Gastrocnemius medialis (tissue), 4 donors: ENCODE measurements around the gene MRAS. TPM values are rescaled to one million over a fixed set of nuclear protein-coding genes. Genes with fewer than 3 reads are reported as not detected.

ENCODE experiments used
- ATAC-seq, 2 donors: fragments of 150-250 bp; one replicate each; pipeline ENCODE4 v1.9.1; 2016
- DNase-seq, 2 donors: peaks; one replicate each; pipeline ENCODE4 v3.0.0-alpha.2; 2019
- H3K27ac ChIP-seq, 4 donors: fragments of 200-600 bp; sonication (generic); 1 replicate in 1 of 4; 2 replicates in 3 of 4; pipeline ENCODE4 v1.5.1; 2016 to 2018; ENCODE audit warnings: mild to moderate bottlenecking in 2 of 4, moderate library complexity in 1 of 4
- H3K27me3 ChIP-seq, 3 donors: fragments of 200-600 bp; sonication (generic) in 2 of 3; 1 replicate in 1 of 3; 2 replicates in 2 of 3; pipeline versions ENCODE4 v1.5.1 to v1.6.0; 2016 to 2019; ENCODE audit warnings: mild to moderate bottlenecking in 1 of 3, moderate library complexity in 1 of 3
- H3K36me3 ChIP-seq, 2 donors: fragments of 200-600 bp; sonication (generic) in 1 of 2; one replicate each; pipeline ENCODE4 v1.5.1; 2017 to 2018
- H3K4me1 ChIP-seq, 2 donors: fragments of 200-600 bp; sonication (generic) in 1 of 2; one replicate each; pipeline ENCODE4 v1.5.1; 2016 to 2017; ENCODE audit warnings: mild to moderate bottlenecking in 2 of 2
- H3K4me3 ChIP-seq, 4 donors: fragments of 200-600 bp; sonication (generic) in 3 of 4; 1 replicate in 1 of 4; 2 replicates in 3 of 4; pipeline ENCODE4 v1.5.1; 2016 to 2019; ENCODE audit warnings: mild to moderate bottlenecking in 2 of 4
- H3K9me3 ChIP-seq, 3 donors: fragments of 200-600 bp; sonication (generic) in 2 of 3; 1 replicate in 1 of 3; 2 replicates in 2 of 3; pipeline ENCODE4 v1.5.1; 2016 to 2019
- POLR2A ChIP-seq, 2 donors: fragments of 450-650 bp; IDR thresholded peaks; one replicate each; pipeline ENCODE4 v1.6.1; 2017; ENCODE audit warnings: antibody characterized with exemption in 2 of 2, mild to moderate bottlenecking in 2 of 2, moderate library complexity in 2 of 2
- in situ Hi-C, 4 donors: fragments of 200-750 bp; cut with MboI; loops; one replicate each; pipeline versions ENCODE4 v1.15.0 to v1.8.0; 2017; ENCODE audit warnings: low sequenced_read_pairs in 4 of 4
- intact Hi-C: fragments of 100-400 bp; cut with DNase I; formaldehyde crosslinking; loops from one replicate; pipeline ENCODE4 v1.15.1; 2023; ENCODE audit warnings: low total_unique reads
- total RNA-seq, 4 donors: library from RNA; depleted of rRNA; stranded (reverse); fragments of >200 nt; gene quantifications; one replicate each; pipeline versions ENCODE4 v1.1.0 to v1.2.3, GENCODE V29; 2016
- TF ChIP-seq, protein P1 (sequence below), 5 experiments: fragments of 450-650 bp in 3 of 5; fragments of 200-600 bp in 2 of 5; sonication (generic) in 2 of 5; IDR thresholded peaks in 4 of 5; conservative IDR thresholded peaks in 1 of 5; 1 replicate in 4 of 5; 2 replicates in 1 of 5; pipeline ENCODE4 v1.5.1; 2016 to 2019; ENCODE audit warnings: antibody characterized with exemption in 5 of 5, mild to moderate bottlenecking in 3 of 5, moderate library complexity in 3 of 5

Gene MRAS
- total RNA-seq, 4 donors from 2014 or later = 45.8 to 149 (median 57.7) TPM

GRCh38 chr3:138405001-138405400, 56.6 kb downstream of the MRAS start:
- no peak for TF ChIP-seq POLR2A (IDR thresholded peaks at IDR 0.05)
- TF ChIP-seq, protein P1, sequence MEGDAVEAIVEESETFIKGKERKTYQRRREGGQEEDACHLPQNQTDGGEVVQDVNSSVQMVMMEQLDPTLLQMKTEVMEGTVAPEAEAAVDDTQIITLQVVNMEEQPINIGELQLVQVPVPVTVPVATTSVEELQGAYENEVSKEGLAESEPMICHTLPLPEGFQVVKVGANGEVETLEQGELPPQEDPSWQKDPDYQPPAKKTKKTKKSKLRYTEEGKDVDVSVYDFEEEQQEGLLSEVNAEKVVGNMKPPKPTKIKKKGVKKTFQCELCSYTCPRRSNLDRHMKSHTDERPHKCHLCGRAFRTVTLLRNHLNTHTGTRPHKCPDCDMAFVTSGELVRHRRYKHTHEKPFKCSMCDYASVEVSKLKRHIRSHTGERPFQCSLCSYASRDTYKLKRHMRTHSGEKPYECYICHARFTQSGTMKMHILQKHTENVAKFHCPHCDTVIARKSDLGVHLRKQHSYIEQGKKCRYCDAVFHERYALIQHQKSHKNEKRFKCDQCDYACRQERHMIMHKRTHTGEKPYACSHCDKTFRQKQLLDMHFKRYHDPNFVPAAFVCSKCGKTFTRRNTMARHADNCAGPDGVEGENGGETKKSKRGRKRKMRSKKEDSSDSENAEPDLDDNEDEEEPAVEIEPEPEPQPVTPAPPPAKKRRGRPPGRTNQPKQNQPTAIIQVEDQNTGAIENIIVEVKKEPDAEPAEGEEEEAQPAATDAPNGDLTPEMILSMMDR (IDR thresholded peaks at IDR 0.05 in 4 of 5, conservative IDR thresholded peaks at IDR 0.05 in 1 of 5) = no peak
- in situ Hi-C loops (loop anchor here in 3 of 4 donors (25.0 kb wide), 1 partner anchor 507 kb away; no protein-coding TSS in a partner anchor), intact Hi-C loops (no loop called here)
- ATAC-seq = no peak
- Histone ChIP-seq H3K4me1 (peaks cover 8 to 9% of the 10 kb centered on the region in 2 donors), H3K27ac (no peak overlapping the region), H3K9me3 (no peaks in the 10 kb centered on the region), H3K27me3 (no peaks in the 10 kb centered on the region), H3K4me3 (no peak overlapping the region), H3K36me3 (peaks cover 0 to 53% of the 10 kb centered on the region in 2 donors)
- no peak for DNase-seq

GRCh38 chr3:138405486-138405885, 57.1 kb downstream of the MRAS start:
- DNase-seq (no peak), ATAC-seq (no peak)
- TF ChIP-seq, protein P1 (IDR thresholded peaks at IDR 0.05 in 4 of 5, conservative IDR thresholded peaks at IDR 0.05 in 1 of 5) = no peak
- TF ChIP-seq POLR2A (IDR thresholded peaks at IDR 0.05) = no peak
- intact Hi-C loops (no loop called here), in situ Hi-C loops (loop anchor here in 3 of 4 donors (25.0 kb wide), 1 partner anchor 507 kb away; no protein-coding TSS in a partner anchor)
- no peaks in the 10 kb centered on the region for H3K9me3 ChIP-seq
- peaks cover 4 to 5% of the 10 kb centered on the region in 2 donors for H3K4me1 ChIP-seq
- no peak overlapping the region for H3K4me3 ChIP-seq
- H3K36me3 ChIP-seq = peaks cover 0 to 50% of the 10 kb centered on the region in 2 donors
- no peak overlapping the region for H3K27ac ChIP-seq
- no peaks in the 10 kb centered on the region for H3K27me3 ChIP-seq

GRCh38 chr3:138406606-138407005, 58.2 kb downstream of the MRAS start:
- TF ChIP-seq, protein P1 (IDR thresholded peaks at IDR 0.05 in 4 of 5, conservative IDR thresholded peaks at IDR 0.05 in 1 of 5) = no peak
- TF ChIP-seq POLR2A (IDR thresholded peaks at IDR 0.05) = no peak
- H3K4me1 ChIP-seq = no peaks in the 10 kb centered on the region
- intact Hi-C loops = no loop called here
- no peaks in the 10 kb centered on the region for H3K9me3 ChIP-seq
- ATAC-seq (no peak), DNase-seq (no peak)
- in situ Hi-C loops = loop anchor here in 3 of 4 donors (25.0 kb wide), 1 partner anchor 506 kb away; no protein-coding TSS in a partner anchor
- peaks cover 0 to 38% of the 10 kb centered on the region in 2 donors for H3K36me3 ChIP-seq
- no peak overlapping the region for H3K27ac ChIP-seq
- no peaks in the 10 kb centered on the region for H3K27me3 ChIP-seq
- no peak overlapping the region for H3K4me3 ChIP-seq

DNA sequence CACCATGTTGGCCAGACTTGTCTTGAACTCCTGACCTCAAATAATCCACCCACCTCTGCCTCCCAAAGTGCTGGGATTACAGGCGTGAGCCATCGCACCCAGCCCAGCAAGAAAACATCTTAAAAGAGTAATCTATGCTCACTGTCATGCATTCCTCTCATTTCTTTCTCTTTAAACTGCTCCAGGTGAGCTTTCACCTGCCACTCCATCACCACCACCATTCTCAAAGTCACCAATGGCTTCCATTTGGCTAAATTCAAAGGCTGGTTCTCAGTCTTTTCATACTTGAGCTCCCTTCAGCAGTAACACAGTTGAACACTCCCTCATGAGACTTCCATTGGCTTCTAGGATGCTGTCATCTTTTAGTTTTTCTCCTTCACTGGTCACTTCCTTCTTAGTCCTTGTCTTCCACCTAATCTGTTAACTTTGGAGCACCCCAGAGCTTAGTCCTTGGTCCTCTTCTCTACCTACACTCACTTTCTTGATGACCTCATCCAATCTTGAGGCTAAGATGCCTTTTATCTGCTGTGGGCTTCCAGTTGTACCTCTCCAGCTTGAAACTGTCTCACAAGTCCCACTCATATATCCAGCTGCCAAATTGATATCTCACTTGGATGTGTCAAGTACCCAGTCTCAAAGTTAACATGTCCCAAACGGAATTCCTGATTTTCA, 59.0 kb downstream of the MRAS start:
- intact Hi-C loops (no loop called here), in situ Hi-C loops (loop anchor here in 3 of 4 donors (25.0 kb wide), 1 partner anchor 505 kb away; no protein-coding TSS in a partner anchor)
- no peaks in the 10 kb centered on the region for H3K4me1 ChIP-seq
- no peak for DNase-seq
- no peak for TF ChIP-seq POLR2A (IDR thresholded peaks at IDR 0.05)
- TF ChIP-seq, protein P1 (IDR thresholded peaks at IDR 0.05 in 4 of 5, conservative IDR thresholded peaks at IDR 0.05 in 1 of 5) = no peak
- H3K27ac ChIP-seq = no peak overlapping the region
- no peaks in the 10 kb centered on the region for H3K27me3 ChIP-seq
- no peak for ATAC-seq
- no peak overlapping the region for H3K4me3 ChIP-seq
- no peaks in the 10 kb centered on the region for H3K9me3 ChIP-seq
- peaks cover 0 to 31% of the 10 kb centered on the region in 2 donors for H3K36me3 ChIP-seq
